OCI-LY1 (cell line): ENCODE data around the gene ASTE1.
A peak's percentile ranks its signal among the peaks of the same experiment; 100 is the strongest.
"Not testable (repeated sequence)": the region's sequence is repeated elsewhere in the genome, so short reads cannot be mapped to it uniquely, and the experiment has no call there.

Experiments used
- H2AFZ ChIP-seq: fragments of 200-600 bp; sonication (generic), shearing (Covaris generic); 2 replicates; pipeline ENCODE4 v1.6.0; 2014; ENCODE audit warnings: antibody characterized with exemption, mild to moderate bottlenecking, low read length
- H3F3A ChIP-seq: fragments of 200-600 bp; sonication (generic), shearing (Covaris generic); 2 replicates; pipeline ENCODE4 v1.6.0; 2014; ENCODE audit warnings: mild to moderate bottlenecking, antibody characterized with exemption, low read length, moderate library complexity; ENCODE audit not compliant: insufficient read depth
- H3K27ac ChIP-seq: fragments of 200-600 bp; sonication (generic); 2 replicates; pipeline ENCODE4 v1.5.1; 2014; ENCODE audit warnings: low read length, mixed run types, mild to moderate bottlenecking, low read depth; ENCODE audit not compliant: poor library complexity, severe bottlenecking
- H3K27me3 ChIP-seq: fragments of 200-600 bp; sonication (generic); 2 replicates; pipeline ENCODE4 v1.6.0; 2014; ENCODE audit warnings: antibody characterized with exemption, mild to moderate bottlenecking, low read length, moderate library complexity; ENCODE audit not compliant: insufficient read depth
- H3K36me3 ChIP-seq: fragments of 200-600 bp; sonication (generic); 2 replicates; pipeline ENCODE4 v1.6.1; 2014; ENCODE audit warnings: mild to moderate bottlenecking, antibody characterized with exemption, low read length, moderate library complexity, mixed read lengths; ENCODE audit not compliant: insufficient read depth
- H3K4me1 ChIP-seq: fragments of 200-600 bp; sonication (generic); 2 replicates; pipeline ENCODE4 v1.5.1; 2014; ENCODE audit warnings: mild to moderate bottlenecking, low read length, moderate library complexity; ENCODE audit not compliant: insufficient read depth, severe bottlenecking
- H3K4me2 ChIP-seq: fragments of 200-600 bp; sonication (generic), shearing (Covaris generic); 2 replicates; pipeline ENCODE4 v1.6.1; 2014; ENCODE audit warnings: low read length
- H3K4me3 ChIP-seq: fragments of 200-600 bp; sonication (generic); 2 replicates; pipeline ENCODE4 v1.5.1; 2014; ENCODE audit warnings: low read length, low read depth, mild to moderate bottlenecking, mixed read lengths; ENCODE audit not compliant: poor library complexity, severe bottlenecking
- H3K79me2 ChIP-seq: fragments of 200-600 bp; shearing (Covaris generic); 2 replicates; pipeline ENCODE4 v1.6.1; 2016; ENCODE audit warnings: mixed run types, low read length, mixed read lengths; ENCODE audit not compliant: insufficient read depth
- H3K9ac ChIP-seq: fragments of 200-600 bp; sonication (generic), shearing (Covaris generic); 2 replicates; pipeline ENCODE4 v1.6.1; 2014; ENCODE audit warnings: mild to moderate bottlenecking, low read length, mixed read lengths
- H3K9me2 ChIP-seq: fragments of 200-600 bp; sonication (generic), shearing (Covaris generic); 2 replicates; pipeline ENCODE4 v1.6.1; 2014; ENCODE audit warnings: low read depth, mild to moderate bottlenecking, low read length, mixed read lengths
- H3K9me3 ChIP-seq: fragments of 200-600 bp; shearing (Covaris generic); 2 replicates; pipeline ENCODE4 v1.6.1; 2014; ENCODE audit warnings: low read length, mixed read lengths
- H4K20me1 ChIP-seq: fragments of 200-600 bp; sonication (generic), shearing (Covaris generic); 2 replicates; pipeline ENCODE4 v1.6.0; 2016; ENCODE audit warnings: mild to moderate bottlenecking, low read length; ENCODE audit not compliant: insufficient read depth
- CTCF ChIP-seq: fragments of 200-600 bp; sonication (generic), shearing (Covaris generic); IDR thresholded peaks from 2 replicates; pipeline ENCODE4 v1.5.1; 2017; ENCODE audit warnings: mild to moderate bottlenecking, antibody characterized with exemption, low read length, moderate library complexity, mixed read lengths
- EZH2 ChIP-seq: fragments of 200-600 bp; sonication (generic), shearing (Covaris generic); IDR thresholded peaks from 2 replicates; pipeline ENCODE4 v1.8.0; 2017; ENCODE audit warnings: borderline replicate concordance, mixed run types, mild to moderate bottlenecking, antibody characterized with exemption, low read length, moderate library complexity, mixed read lengths

The ASTE1 gene

GRCh38 chr3:131048030-131048429 lies 21.4 kb upstream of the ASTE1 start:
- Histone ChIP-seq H3K36me3 (no peaks in the 10 kb centered on the region), H3K9ac (no peak overlapping the region), H3F3A (no peaks in the 10 kb centered on the region), H3K9me3 (no peaks in the 10 kb centered on the region), H3K9me2 (no peaks in the 10 kb centered on the region), H3K4me3 (no peak overlapping the region), H4K20me1 (no peaks in the 10 kb centered on the region), H3K27me3 (no peaks in the 10 kb centered on the region), H3K27ac (no peak overlapping the region), H3K79me2 (no peaks in the 10 kb centered on the region), H2AFZ (no peak overlapping the region), H3K4me1 (no peaks in the 10 kb centered on the region), H3K4me2 (no peak overlapping the region)
- TF ChIP-seq EZH2 = no peak
- TF ChIP-seq CTCF = no peak

GRCh38 chr3:131047582-131047981 lies 21.0 kb upstream of the ASTE1 start:
- H3K4me3 ChIP-seq = no peak overlapping the region
- H3K4me2 ChIP-seq = no peak overlapping the region
- no peaks in the 10 kb centered on the region for H4K20me1 ChIP-seq
- H3K9me2 ChIP-seq = no peaks in the 10 kb centered on the region
- H3K9me3 ChIP-seq = no peaks in the 10 kb centered on the region
- H3K79me2 ChIP-seq = no peaks in the 10 kb centered on the region
- TF ChIP-seq CTCF (peak; percentile 51), EZH2 (no peak)
- H2AFZ ChIP-seq = no peak overlapping the region
- no peaks in the 10 kb centered on the region for H3K4me1 ChIP-seq
- no peaks in the 10 kb centered on the region for H3K36me3 ChIP-seq
- H3K27me3 ChIP-seq = no peaks in the 10 kb centered on the region
- no peak overlapping the region for H3K9ac ChIP-seq
- H3K27ac ChIP-seq = no peak overlapping the region
- no peaks in the 10 kb centered on the region for H3F3A ChIP-seq

- not testable (repeated sequence) for H3K9ac ChIP-seq, H2AFZ ChIP-seq, H3K9me2 ChIP-seq, H3K4me2 ChIP-seq, H3K79me2 ChIP-seq, H3K36me3 ChIP-seq, H3K27me3 ChIP-seq, H3F3A ChIP-seq, H4K20me1 ChIP-seq, H3K4me3 ChIP-seq, H3K4me1 ChIP-seq, H3K27ac ChIP-seq, H3K9me3 ChIP-seq
Measured at GRCh38 chr3:131042271-131042985, 15.8 kb upstream of the ASTE1 start.

- Histone ChIP-seq H3K9me3 (no peaks in the 10 kb centered on the region), H3K27me3 (no peaks in the 10 kb centered on the region), H3K27ac (no peak overlapping the region), H4K20me1 (no peaks in the 10 kb centered on the region), H3F3A (no peaks in the 10 kb centered on the region), H3K9me2 (no peaks in the 10 kb centered on the region), H3K4me3 (no peak overlapping the region), H3K36me3 (no peaks in the 10 kb centered on the region), H3K79me2 (no peaks in the 10 kb centered on the region), H3K4me2 (no peak overlapping the region), H3K9ac (no peak overlapping the region), H2AFZ (no peak overlapping the region), H3K4me1 (peaks cover 9% of the 10 kb centered on the region)
- no peak for TF ChIP-seq EZH2
- TF ChIP-seq CTCF = no peak
Measured at GRCh38 chr3:131038326-131038725, 11.7 kb upstream of the ASTE1 start.
